GM19452 (cell line): Measurements from ENCODE around the gene GMFB.

ENCODE experiments used
- ATAC-seq: cut with Tn5 transposase; IDR thresholded peaks from one replicate; pipeline ENCODE4 v1.9.1; 2021; ENCODE audit not compliant: unreplicated experiment

The GMFB gene

GRCh38 chr14:54435500-54435981 lies 53.2 kb downstream of the GMFB start:
- no peak for ATAC-seq

- ATAC-seq, result no peak
These were observed 60.3 kb downstream of the GMFB start for GRCh38 chr14:54428527-54428926.

- ATAC-seq, result no peak
These were observed 60.9 kb downstream of the GMFB start for GRCh38 chr14:54427871-54428270.

- no peak for ATAC-seq
These were observed 63.1 kb downstream of the GMFB start for GRCh38 chr14:54425537-54426274.

GRCh38 chr14:54425068-54425467 lies 63.7 kb downstream of the GMFB start:
- no peak for ATAC-seq
